GM12875 (cell line): ENCODE data around the gene CCL2.

Source experiments
- H3K4me3 ChIP-seq: one replicate; pipeline ENCODE4 v1.5.1; 2011; ENCODE audit warnings: low read depth, low read length, control low read depth
- TF ChIP-seq, protein P1 (sequence below): IDR thresholded peaks from 2 replicates; pipeline ENCODE4 v1.5.1; 2011; ENCODE audit warnings: low read depth, mild to moderate bottlenecking, control low read depth, inconsistent platforms, low read length, moderate library complexity, borderline replicate concordance; ENCODE audit not compliant: insufficient read depth

CCL2 gene

DNA sequence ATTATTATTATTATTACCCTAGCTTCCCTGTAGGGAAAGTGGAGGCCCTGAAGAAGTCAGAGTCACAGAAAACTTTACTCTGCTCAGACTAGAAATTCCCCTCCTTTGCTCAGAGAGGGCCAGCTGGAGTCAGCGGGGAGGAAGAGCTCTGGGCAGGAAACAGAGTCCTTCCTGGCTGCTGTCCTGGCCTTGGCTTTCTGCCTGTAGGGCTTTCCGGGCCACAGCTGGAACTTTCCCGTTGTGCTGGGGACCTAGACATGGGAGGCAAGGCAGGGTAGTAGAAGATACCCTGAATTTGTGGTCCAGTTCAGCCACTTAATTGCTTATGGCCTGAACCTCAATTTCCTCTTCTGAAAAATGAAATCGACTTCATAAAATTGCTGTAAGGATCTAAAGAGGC is 14.0 kb upstream of the CCL2 start:
- H3K4me3 ChIP-seq = no peak overlapping the region
- TF ChIP-seq, protein P1, sequence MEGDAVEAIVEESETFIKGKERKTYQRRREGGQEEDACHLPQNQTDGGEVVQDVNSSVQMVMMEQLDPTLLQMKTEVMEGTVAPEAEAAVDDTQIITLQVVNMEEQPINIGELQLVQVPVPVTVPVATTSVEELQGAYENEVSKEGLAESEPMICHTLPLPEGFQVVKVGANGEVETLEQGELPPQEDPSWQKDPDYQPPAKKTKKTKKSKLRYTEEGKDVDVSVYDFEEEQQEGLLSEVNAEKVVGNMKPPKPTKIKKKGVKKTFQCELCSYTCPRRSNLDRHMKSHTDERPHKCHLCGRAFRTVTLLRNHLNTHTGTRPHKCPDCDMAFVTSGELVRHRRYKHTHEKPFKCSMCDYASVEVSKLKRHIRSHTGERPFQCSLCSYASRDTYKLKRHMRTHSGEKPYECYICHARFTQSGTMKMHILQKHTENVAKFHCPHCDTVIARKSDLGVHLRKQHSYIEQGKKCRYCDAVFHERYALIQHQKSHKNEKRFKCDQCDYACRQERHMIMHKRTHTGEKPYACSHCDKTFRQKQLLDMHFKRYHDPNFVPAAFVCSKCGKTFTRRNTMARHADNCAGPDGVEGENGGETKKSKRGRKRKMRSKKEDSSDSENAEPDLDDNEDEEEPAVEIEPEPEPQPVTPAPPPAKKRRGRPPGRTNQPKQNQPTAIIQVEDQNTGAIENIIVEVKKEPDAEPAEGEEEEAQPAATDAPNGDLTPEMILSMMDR = no peak

DNA sequence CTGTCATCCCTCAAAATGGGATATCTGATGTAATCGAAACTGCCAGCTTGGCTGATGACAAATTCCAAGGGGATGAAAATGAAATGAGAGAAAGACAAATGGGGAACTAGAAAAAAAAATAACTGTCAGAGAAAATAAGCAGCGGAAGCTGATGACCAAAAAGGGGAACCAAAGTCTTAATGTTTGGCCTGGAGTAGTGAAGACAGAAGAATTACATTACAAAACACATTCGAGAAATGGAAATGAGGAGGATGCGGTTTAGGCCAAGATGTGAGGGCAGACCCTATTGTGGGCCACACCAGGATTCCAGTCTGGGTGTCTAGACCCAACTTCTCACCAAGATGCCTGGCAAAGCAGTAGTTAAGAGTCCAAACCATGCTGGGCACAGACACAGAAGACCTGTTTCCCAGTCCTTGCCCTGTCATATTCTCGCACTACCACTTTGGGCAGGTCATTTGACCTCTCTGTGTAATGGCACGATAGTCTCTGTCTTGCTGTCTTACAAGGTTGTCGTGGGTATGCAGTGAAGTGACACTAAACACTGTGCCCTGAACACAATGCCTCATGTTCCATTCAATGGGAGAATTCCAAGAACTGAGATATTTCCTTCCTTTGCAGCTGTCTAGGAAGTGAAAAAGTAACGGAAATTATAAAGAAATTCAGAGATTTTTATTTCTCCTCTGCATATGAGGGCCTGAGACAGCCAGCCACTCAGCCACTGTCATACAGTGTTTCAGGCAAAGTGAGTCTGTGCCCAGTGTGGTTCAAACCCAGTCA is 12.3 kb upstream of the CCL2 start:
- TF ChIP-seq, protein P1 = no peak

DNA sequence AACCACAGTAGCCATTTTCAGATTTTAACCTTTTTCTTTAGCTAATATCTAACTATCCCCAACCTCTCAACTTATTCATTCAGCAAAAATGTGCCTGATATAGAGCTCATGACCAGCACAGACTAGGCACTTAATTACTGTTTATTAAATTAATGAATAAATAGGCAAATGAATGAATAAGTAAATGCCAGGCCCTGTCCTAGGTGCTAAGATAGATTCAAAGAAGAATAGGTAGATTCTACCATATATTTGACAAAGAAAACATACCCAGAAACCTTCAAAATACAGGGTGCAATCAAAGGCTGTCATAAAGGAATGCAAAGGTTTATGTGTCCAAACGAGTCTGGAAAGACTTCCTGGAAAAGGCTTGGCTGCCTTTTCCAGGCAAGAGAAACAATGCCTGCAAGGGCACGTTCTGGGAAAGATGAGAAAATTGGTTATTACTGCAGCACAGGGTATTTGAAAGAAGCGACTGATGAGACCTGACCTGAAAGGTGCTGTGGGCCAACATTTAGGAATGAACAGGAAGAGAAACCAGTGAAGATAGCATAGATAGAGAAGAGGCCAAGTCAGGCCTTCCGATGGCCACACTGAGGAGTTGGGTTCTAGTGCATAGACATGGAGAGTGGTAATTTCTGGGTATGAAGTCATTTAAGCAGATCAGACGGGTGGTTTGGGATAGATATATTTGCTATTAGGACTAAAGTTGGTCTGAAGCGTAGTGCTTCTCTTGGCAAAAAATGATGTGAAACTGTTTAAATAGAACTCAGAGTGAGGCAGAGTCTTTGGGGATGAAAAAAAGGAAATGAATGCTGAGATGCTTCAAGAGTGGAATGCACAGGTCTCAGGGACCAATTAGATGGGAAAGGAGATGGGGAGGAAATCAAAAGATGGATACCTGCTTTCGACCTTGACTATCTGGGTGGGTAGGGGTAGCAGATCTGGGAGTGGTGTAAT is 11.4 kb upstream of the CCL2 start:
- TF ChIP-seq, protein P1 = no peak
- H3K4me3 ChIP-seq = no peak overlapping the region

More for the DNA sequence above, 12.3 kb upstream of the CCL2 start:
- no peak overlapping the region for H3K4me3 ChIP-seq

DNA sequence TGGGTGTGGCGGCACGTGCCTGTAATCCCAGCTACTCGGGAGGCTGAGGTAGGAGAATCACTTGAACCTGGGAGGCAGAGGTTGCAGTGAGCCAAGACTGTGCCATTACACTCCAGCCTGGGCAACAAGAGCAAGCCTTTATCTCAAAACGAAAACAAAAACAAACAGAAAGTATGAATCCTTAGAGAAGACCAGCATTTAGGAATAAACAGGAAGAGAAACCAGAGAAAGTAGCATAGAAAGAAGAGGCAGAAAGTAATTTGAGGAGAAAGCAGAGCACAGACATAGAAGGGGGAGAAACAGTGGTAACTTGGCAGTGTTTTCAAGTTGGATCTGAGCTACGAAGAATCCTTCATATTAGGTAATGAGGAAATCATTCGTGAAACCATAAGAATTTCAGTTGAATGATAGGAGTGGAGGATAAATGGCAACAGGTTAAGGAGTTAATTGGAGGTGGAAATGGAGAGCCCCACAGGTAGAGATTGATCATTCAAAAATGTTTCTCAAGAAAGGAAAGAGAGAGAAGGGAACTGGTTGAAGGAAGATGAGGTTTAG is 9.7 kb upstream of the CCL2 start:
- TF ChIP-seq, protein P1 = no peak
- H3K4me3 ChIP-seq = no peak overlapping the region

DNA sequence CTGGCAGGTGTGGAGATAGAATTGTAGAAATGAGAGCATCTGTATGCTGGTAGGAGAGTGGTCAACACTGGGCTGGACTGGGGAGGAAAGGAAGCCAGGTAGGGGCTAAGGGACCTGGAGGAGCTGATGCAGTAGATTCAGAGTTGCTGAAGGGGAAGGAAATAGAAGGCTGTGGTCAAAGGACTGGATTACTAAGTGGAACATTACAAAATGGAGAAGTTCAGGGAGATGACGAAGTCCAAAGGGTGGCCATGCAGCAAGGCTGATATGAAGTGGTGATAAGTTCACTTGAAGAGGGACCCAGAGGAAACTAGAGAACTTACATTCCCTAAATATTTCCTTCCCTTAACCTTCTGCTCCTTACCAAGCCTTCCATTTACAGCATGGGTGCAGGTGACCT is 8.6 kb upstream of the CCL2 start:
- no peak overlapping the region for H3K4me3 ChIP-seq
- TF ChIP-seq, protein P1 = no peak

DNA sequence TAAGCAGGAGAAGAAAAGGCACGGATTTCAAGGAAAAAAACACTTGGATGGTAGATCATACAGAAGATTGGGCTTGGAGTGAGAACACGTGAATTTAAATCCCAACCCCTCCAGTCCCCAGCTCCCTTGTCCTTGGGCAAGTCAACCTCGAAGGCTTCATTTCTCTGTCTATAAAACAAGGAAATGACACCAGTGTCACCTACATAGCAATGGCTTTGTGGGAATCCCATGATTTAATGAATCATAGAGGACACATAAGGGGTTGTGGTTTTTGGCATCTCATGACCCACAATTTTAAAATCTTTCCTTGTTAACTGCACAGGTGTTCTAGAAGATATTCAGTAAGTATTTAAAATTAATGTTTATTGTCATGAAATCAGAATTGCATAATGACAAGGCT is 8.2 kb upstream of the CCL2 start:
- H3K4me3 ChIP-seq = no peak overlapping the region
- TF ChIP-seq, protein P1 = no peak
